ENCODE results near the gene LENG8.

GRCh38 chr19:54470991-54471782 lies 22.2 kb downstream of the LENG8 start:
- TF ChIP-seq CTCF (IDR thresholded peaks at IDR 0.05; ENCODE audit: insufficient read depth, low read length) (no peak), POLR2AphosphoS5 (IDR thresholded peaks at IDR 0.05; ENCODE audit: low read depth) (no peak), GABPA (IDR thresholded peaks at IDR 0.05; ENCODE audit: low read depth) (no peak)

All from HL-60 (cell line).